GM12878 (cell line): ENCODE results near the gene STARD13. TPM values are rescaled to one million over a fixed set of nuclear protein-coding genes. Genes with fewer than 3 reads are reported as not detected.

Source experiments
- CBX5 ChIP-seq: sonication (generic); IDR thresholded peaks from 2 replicates; pipeline ENCODE4 v1.6.1; 2016; ENCODE audit warnings: low read depth, moderate library complexity, mild to moderate bottlenecking, inconsistent platforms
- CUX1 ChIP-seq: IDR thresholded peaks from 2 replicates; pipeline ENCODE4 v1.6.1; 2012; ENCODE audit warnings: improper control_type of control experiment, low read depth, low read length; ENCODE audit not compliant: insufficient replicate concordance
- ETV6 ChIP-seq, 2 experiments: fragments of 450-650 bp in 1 of 2; IDR thresholded peaks in 1 of 2; conservative IDR thresholded peaks in 1 of 2; 2 replicates each; pipeline ENCODE4 v1.6.1; 2014; ENCODE audit warnings: antibody characterized with exemption in 1 of 2, borderline replicate concordance in 1 of 2, low read depth in 1 of 2, mild to moderate bottlenecking in 1 of 2, moderate library complexity in 1 of 2
- FOXM1 ChIP-seq: IDR thresholded peaks from 2 replicates; pipeline ENCODE4 v1.6.1; 2012; ENCODE audit warnings: low read depth, mild to moderate bottlenecking, inconsistent platforms, low read length, moderate library complexity
- JUND ChIP-seq: IDR thresholded peaks from 2 replicates; pipeline ENCODE4 v1.6.1; 2012; ENCODE audit warnings: low read depth, mild to moderate bottlenecking, low read length, improper control_type of control experiment, moderate library complexity
- MLLT1 ChIP-seq: fragments of 450-650 bp; IDR thresholded peaks from 2 replicates; pipeline ENCODE4 v1.6.1; 2016; ENCODE audit warnings: mild to moderate bottlenecking
- MXI1 ChIP-seq: fragments of 150-350 bp; IDR thresholded peaks from 2 replicates; pipeline ENCODE4 v1.6.1; 2011; ENCODE audit warnings: low read depth, mild to moderate bottlenecking, inconsistent platforms, low read length, improper control_type of control experiment
- NFXL1 ChIP-seq: fragments of 450-650 bp; IDR thresholded peaks from 2 replicates; pipeline ENCODE4 v1.6.1; 2017; ENCODE audit warnings: antibody characterized with exemption, mild to moderate bottlenecking, borderline replicate concordance
- NR2C1 ChIP-seq: fragments of 450-650 bp; IDR thresholded peaks from 2 replicates; pipeline ENCODE4 v1.6.1; 2017; ENCODE audit warnings: antibody characterized with exemption, mild to moderate bottlenecking, moderate library complexity
- PBX3 ChIP-seq: IDR thresholded peaks from 2 replicates; pipeline ENCODE4 v1.6.1; 2011; ENCODE audit warnings: mild to moderate bottlenecking, low read depth, low read length, moderate library complexity; ENCODE audit not compliant: insufficient replicate concordance
- POLR2AphosphoS2 ChIP-seq: IDR thresholded peaks from 2 replicates; pipeline ENCODE4 v1.6.1; 2011; ENCODE audit warnings: low read depth, mild to moderate bottlenecking, low read length, improper control_type of control experiment, moderate library complexity
- RAD51 ChIP-seq: fragments of 450-650 bp; IDR thresholded peaks from 2 replicates; pipeline ENCODE4 v1.6.1; 2016; ENCODE audit warnings: moderate library complexity, mild to moderate bottlenecking, inconsistent platforms
- RELA ChIP-seq: fragments of 450-650 bp; IDR thresholded peaks from 2 replicates; pipeline ENCODE4 v1.8.0; 2014; ENCODE audit warnings: borderline replicate concordance; ENCODE audit not compliant: partially characterized antibody
- RUNX3 ChIP-seq: IDR thresholded peaks from 2 replicates; pipeline ENCODE4 v1.6.1; 2012; ENCODE audit warnings: low read length, inconsistent platforms
- SREBF1 ChIP-seq: IDR thresholded peaks from 2 replicates; pipeline ENCODE4 v1.6.1; 2012; ENCODE audit warnings: mild to moderate bottlenecking, low read length
- SRF ChIP-seq, 2 experiments: IDR thresholded peaks; 2 replicates each; pipeline ENCODE4 v1.6.1; 2011; ENCODE audit warnings: low read depth in 2 of 2, low read length in 2 of 2, mild to moderate bottlenecking in 1 of 2, moderate library complexity in 1 of 2
- WRNIP1 ChIP-seq: IDR thresholded peaks from 2 replicates; pipeline ENCODE4 v1.6.1; 2011; ENCODE audit warnings: low read depth, low read length, improper control_type of control experiment, borderline replicate concordance
- ZZZ3 ChIP-seq: IDR thresholded peaks from 2 replicates; pipeline ENCODE4 v1.6.1; 2011; ENCODE audit warnings: low read depth; ENCODE audit not compliant: control insufficient read depth, insufficient read length
- polyA plus RNA-seq, 11 experiments: library from polyadenylated mRNA; depleted of rRNA in 4 of 11; unstranded in 6 of 11; stranded (reverse) in 5 of 11; fragments of >200 nt; fragmentation: Nextera tagmentation in 4 of 11; fragmentation: Illumina TruSeq in 1 of 11; extraction: Ambion mirVana in 4 of 11; extraction: Trizol in 1 of 11; gene quantifications; 1 replicate in 1 of 11; 2 replicates in 10 of 11; pipeline versions ENCODE4 v1.2.1 to v1.2.3, GENCODE V29; 2011 to 2016; ENCODE audit warnings: inconsistent platforms in 2 of 11, missing spikeins in 2 of 11, low read depth in 1 of 11
- total RNA-seq, 4 experiments: library from RNA; depleted of rRNA in 3 of 4; stranded (reverse); fragments of >200 nt in 3 of 4; fragmentation: Illumina TruSeq in 1 of 4; extraction: Trizol in 1 of 4; gene quantifications; 2 replicates each; pipeline versions ENCODE4 v1.2.1 to v1.2.3, GENCODE V29; 2013 to 2021
- TF ChIP-seq, protein P1 (sequence below), 3 experiments: IDR thresholded peaks in 2 of 3; conservative IDR thresholded peaks in 1 of 3; 2 replicates each; pipeline ENCODE4 v1.5.1; 2011; ENCODE audit warnings: low read depth in 3 of 3, low read length in 3 of 3, mild to moderate bottlenecking in 3 of 3, control low read depth in 2 of 3, moderate library complexity in 2 of 3, inconsistent platforms in 1 of 3, mixed read lengths in 1 of 3; ENCODE audit not compliant: control insufficient read depth in 2 of 3, insufficient read depth in 1 of 3; ENCODE audit errors: extremely low read depth in 1 of 3

Gene STARD13
- total and polyA plus RNA-seq, 10 of the 15 experiments (the other 5 are each of a cell fraction or from before 2014, with no cell fraction given): 4.0 to 41.6 (median 10.1) TPM

DNA sequence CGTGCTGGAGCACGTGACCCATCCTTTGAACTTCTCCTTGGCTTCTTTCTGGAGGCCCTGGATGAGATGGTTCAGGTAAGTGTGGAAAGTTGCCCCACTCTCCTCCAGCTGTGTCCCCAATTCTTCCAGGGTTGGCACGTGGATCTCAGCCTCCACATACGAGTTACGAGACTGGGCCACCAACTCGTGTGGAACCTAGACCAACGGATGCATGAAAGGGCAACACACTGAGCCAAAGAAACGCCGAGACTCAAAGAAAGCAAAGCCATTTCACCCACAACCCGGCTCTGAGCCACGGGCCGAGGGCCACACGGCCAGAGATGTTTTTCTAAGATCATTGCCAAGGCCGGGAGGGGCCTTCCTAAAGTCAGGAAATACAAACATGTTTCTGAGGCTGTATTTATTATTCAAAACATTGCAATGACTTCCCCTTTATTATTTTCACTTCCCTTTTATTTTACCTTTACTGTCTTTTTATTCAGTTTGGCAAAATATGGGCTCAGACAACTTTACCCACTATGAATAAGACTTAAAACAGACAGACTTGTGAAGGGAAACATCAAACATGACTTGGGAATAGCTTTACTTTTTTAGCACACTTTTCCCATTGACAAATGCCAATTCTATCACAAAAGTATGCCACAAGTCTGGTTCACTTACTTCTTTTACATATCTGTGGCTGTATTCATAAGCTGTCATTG lies 174.7 kb downstream of the STARD13 start (continued):
- peak; percentile 55; the same call in 1 of the 2 replicates for TF ChIP-seq MLLT1
- TF ChIP-seq ETV6 (conservative IDR thresholded peaks at IDR 0.05 in 1 of 2, IDR thresholded peaks at IDR 0.05 in 1 of 2; ENCODE audit: borderline replicate concordance in 1 of 2, low read depth in 1 of 2): peak in 1 of 2 experiments; percentile 43; a peak in 1 of 4 replicates
- TF ChIP-seq NFXL1: no peak
- no peak for TF ChIP-seq ZZZ3
- 0 out of 2 replicates have a peak, but pooled peaks have one; percentile 1 for TF ChIP-seq MXI1
- TF ChIP-seq RELA: no peak
- no peak for TF ChIP-seq NR2C1
- 0 out of 2 replicates have a peak, but pooled peaks have one; percentile 59 for TF ChIP-seq CBX5
- TF ChIP-seq FOXM1: peak; percentile 68; the same call in 1 of the 2 replicates
- TF ChIP-seq, protein P1, sequence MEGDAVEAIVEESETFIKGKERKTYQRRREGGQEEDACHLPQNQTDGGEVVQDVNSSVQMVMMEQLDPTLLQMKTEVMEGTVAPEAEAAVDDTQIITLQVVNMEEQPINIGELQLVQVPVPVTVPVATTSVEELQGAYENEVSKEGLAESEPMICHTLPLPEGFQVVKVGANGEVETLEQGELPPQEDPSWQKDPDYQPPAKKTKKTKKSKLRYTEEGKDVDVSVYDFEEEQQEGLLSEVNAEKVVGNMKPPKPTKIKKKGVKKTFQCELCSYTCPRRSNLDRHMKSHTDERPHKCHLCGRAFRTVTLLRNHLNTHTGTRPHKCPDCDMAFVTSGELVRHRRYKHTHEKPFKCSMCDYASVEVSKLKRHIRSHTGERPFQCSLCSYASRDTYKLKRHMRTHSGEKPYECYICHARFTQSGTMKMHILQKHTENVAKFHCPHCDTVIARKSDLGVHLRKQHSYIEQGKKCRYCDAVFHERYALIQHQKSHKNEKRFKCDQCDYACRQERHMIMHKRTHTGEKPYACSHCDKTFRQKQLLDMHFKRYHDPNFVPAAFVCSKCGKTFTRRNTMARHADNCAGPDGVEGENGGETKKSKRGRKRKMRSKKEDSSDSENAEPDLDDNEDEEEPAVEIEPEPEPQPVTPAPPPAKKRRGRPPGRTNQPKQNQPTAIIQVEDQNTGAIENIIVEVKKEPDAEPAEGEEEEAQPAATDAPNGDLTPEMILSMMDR (IDR thresholded peaks at IDR 0.05 in 2 of 3, conservative IDR thresholded peaks at IDR 0.05 in 1 of 3; ENCODE audit: control insufficient read depth in 2 of 3, extremely low read depth in 1 of 3, insufficient read depth in 1 of 3, low read depth in 3 of 3, low read length in 3 of 3): no peak
- TF ChIP-seq WRNIP1: no peak
- no peak for TF ChIP-seq SRF (IDR thresholded peaks at IDR 0.05; ENCODE audit: low read depth in 2 of 2, low read length in 2 of 2)
- no peak for TF ChIP-seq SREBF1
- peak; percentile 46 for TF ChIP-seq RUNX3
- no peak for TF ChIP-seq POLR2AphosphoS2
- peak; percentile 88 for TF ChIP-seq RAD51
- no peak for TF ChIP-seq PBX3
- TF ChIP-seq JUND: no peak
- TF ChIP-seq CUX1: no peak
